Immature natural killer cell (primary cell): Measurements from ENCODE around the gene PLEKHH2. TPM values are rescaled to one million over a fixed set of nuclear protein-coding genes. Genes with fewer than 3 reads are reported as not detected.
"Not testable (repeated sequence)": the region's sequence is repeated elsewhere in the genome, so short reads cannot be mapped to it uniquely, and the experiment has no call there.

ENCODE experiments used
- DNase-seq, 3 donors: peaks; one replicate each; pipeline ENCODE4 v3.0.0; 2022; ENCODE audit warnings: mixed read lengths in 1 of 3
- H3K27ac Mint-ChIP-seq, 6 donors: one replicate each; pipeline ENCODE4 v1.8.0; 2020; ENCODE audit warnings: mixed read lengths in 6 of 6, mild to moderate bottlenecking in 5 of 6, inconsistent platforms in 4 of 6, moderate library complexity in 3 of 6
- H3K27me3 Mint-ChIP-seq, 3 donors: one replicate each; pipeline ENCODE4 v1.8.0; 2020 to 2021; ENCODE audit warnings: low read depth in 3 of 3, mild to moderate bottlenecking in 3 of 3, mixed read lengths in 3 of 3, moderate library complexity in 3 of 3, inconsistent platforms in 1 of 3
- H3K36me3 Mint-ChIP-seq, 3 donors: one replicate each; pipeline ENCODE4 v1.8.0; 2020; ENCODE audit warnings: mixed read lengths in 3 of 3, inconsistent platforms in 2 of 3, mild to moderate bottlenecking in 2 of 3
- H3K4me1 Mint-ChIP-seq, 2 donors: one replicate each; pipeline ENCODE4 v1.8.0; 2020; ENCODE audit warnings: inconsistent platforms in 2 of 2, mild to moderate bottlenecking in 2 of 2, mixed read lengths in 2 of 2, moderate library complexity in 1 of 2
- H3K4me3 Mint-ChIP-seq, 5 donors: one replicate each; pipeline ENCODE4 v1.8.0; 2020; ENCODE audit warnings: mild to moderate bottlenecking in 5 of 5, mixed read lengths in 5 of 5, inconsistent platforms in 3 of 5, moderate library complexity in 3 of 5
- H3K9me3 Mint-ChIP-seq, 6 donors: one replicate each; pipeline ENCODE4 v1.8.0; 2020; ENCODE audit warnings: mild to moderate bottlenecking in 6 of 6, mixed read lengths in 6 of 6, inconsistent platforms in 4 of 6, moderate library complexity in 3 of 6
- polyA plus RNA-seq, 3 donors: library from polyadenylated mRNA; unstranded; fragments of 300-500 nt; fragmentation: Illumina TruSeq; gene quantifications; one replicate each; pipeline ENCODE4 v1.2.3, GENCODE V29; 2021

PLEKHH2 gene
- polyA plus RNA-seq, 3 donors from 2014 or later, result not detected

DNA sequence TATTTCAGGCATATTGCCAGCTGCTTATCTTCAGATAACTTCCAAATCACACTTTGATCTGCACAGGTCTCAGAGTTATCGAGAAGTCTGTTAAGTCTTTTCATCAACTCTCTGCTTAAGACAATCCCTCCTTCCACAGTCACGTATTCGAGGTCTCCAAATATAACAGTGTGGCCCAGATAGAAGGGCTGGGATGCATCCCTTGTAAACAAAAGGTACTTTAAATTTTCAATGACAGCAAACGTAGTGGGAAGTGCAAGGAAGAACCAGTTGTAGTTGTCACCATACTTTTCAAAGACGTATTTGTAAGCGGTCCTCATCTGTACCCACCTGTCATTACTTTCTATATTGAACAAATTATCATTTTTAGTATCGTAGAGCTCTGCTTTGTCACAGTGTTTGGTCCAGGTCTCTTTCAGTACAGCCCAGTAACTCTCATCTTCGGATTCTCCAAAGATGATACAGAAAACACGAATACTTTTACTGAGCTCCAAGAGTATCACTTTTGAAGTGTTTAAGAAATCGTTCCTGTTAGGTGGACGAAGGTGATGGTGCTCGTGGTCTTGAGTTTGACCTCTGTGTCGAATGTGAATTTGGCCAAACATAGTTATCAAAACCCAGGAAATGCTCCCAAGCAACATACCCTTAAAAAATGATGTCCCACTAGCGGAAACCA is 38.7 kb downstream of the PLEKHH2 start:
- Mint-ChIP-seq H3K27me3 (peaks cover 2 to 8% (median 7%) of the 10 kb centered on the region in 3 donors), H3K9me3 (peaks cover 0 to 6% (median 0%) of the 10 kb centered on the region in 6 donors), H3K27ac (no peak overlapping the region), H3K36me3 (no peaks in the 10 kb centered on the region), H3K4me3 (peak overlapping the region in 3 of 5 donors; percentile 23 to 52 (median 38)), H3K4me1 (peaks cover 1 to 7% of the 10 kb centered on the region in 2 donors)
- DNase-seq, result no peak

DNA sequence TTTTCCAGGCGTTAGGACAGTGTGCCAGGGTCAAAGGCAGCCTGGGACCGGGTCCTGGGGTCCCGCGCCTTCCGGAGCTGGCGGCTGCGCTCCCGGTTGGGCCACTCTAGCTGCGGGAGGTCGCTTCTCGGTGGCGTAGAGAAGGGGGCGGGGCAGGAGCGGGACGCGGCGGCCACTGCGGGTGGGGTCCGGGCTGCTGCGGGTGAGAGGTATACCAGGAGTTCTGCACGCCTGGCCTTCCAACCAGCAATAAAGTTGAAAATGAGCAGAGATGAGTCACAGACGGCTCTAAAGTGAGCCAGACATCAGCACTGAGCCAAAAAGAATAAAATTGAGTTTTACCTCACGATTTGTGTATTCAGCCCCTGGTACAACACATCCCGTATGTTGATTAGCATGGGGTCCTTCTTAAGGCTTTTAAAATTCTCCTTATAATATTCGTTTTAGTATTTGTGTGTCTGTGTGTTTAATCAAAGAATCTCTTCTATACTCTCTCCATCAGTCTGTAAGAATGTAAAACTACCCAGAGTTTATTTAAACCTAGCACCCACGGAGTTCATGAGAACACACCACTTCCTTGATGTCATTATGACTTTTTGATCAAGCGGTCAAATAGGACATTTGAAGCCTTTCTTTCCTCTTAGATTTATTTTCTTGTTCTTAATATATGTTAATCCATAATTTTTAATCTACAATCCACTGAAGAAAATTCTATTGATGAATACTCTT is 39.4 kb downstream of the PLEKHH2 start, which contains the start of gene C1GALT1C1L:
Gene C1GALT1C1L (minus strand): TSS at position 108 of the 729 bp plus-strand sequence. CDS start 107 bp downstream, at position 1.
- no peaks in the 10 kb centered on the region for H3K36me3 Mint-ChIP-seq
- H3K4me3 Mint-ChIP-seq, result peak within 1 kb of the TSS; percentile 1 to 52 (median 26)
- no peak for DNase-seq
- H3K9me3 Mint-ChIP-seq, result peaks cover 0 to 6% (median 0%) of the 10 kb centered on the region in 6 donors
- peaks cover 1 to 7% of the 10 kb centered on the region in 2 donors for H3K4me1 Mint-ChIP-seq
- peaks cover 2 to 8% (median 7%) of the 10 kb centered on the region in 3 donors for H3K27me3 Mint-ChIP-seq
- no peak within 1 kb of the TSS for H3K27ac Mint-ChIP-seq

DNA sequence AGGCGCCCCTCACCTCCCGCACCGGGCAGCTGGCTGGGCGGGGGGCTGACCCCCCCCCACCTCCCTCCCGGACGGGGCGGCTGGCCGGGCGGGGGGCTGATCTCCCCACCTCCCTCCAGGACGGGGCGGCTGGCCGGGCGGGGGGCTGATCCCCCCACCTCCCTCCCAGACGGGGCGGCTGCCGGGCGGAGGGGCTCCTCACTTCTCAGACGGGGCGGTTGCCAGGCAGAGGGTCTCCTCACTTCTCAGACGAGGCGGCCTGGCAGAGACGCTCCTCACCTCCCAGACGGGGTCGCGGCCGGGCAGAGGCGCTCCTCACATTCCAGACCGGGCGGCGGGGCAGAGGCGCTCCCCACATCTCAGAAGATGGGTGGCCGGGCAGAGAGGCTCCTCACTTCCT is 40.7 kb downstream of the PLEKHH2 start:
- H3K36me3 Mint-ChIP-seq, H3K27ac Mint-ChIP-seq, H3K9me3 Mint-ChIP-seq, H3K27me3 Mint-ChIP-seq, DNase-seq, H3K4me1 Mint-ChIP-seq, H3K4me3 Mint-ChIP-seq: not testable (repeated sequence)

DNA sequence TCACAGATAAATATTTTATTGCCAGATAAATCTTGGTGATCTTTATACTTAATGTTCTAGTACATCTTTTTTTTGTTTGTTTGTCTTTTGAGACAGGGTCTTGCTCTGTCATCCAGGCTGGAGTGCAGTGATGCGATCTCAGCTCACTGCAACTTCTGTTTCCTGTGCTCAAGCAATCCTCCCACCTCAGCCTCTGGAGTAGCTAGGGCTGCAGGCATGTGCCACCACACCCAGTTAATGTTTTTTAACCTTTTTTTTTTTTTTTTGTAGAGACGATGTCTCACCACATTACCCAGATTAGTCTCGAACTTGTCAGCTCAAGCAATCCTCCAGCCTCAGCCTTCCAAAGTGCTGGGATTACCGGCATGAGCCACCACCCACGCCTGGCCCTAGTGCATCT is 48.3 kb downstream of the PLEKHH2 start:
- Mint-ChIP-seq H3K27me3 (peaks cover 3 to 24% (median 5%) of the 10 kb centered on the region in 3 donors), H3K9me3 (peaks cover 0 to 7% (median 0%) of the 10 kb centered on the region in 6 donors), H3K4me3 (no peak overlapping the region), H3K4me1 (no peaks in the 10 kb centered on the region), H3K36me3 (no peaks in the 10 kb centered on the region), H3K27ac (no peak overlapping the region)
- DNase-seq, result no peak

DNA sequence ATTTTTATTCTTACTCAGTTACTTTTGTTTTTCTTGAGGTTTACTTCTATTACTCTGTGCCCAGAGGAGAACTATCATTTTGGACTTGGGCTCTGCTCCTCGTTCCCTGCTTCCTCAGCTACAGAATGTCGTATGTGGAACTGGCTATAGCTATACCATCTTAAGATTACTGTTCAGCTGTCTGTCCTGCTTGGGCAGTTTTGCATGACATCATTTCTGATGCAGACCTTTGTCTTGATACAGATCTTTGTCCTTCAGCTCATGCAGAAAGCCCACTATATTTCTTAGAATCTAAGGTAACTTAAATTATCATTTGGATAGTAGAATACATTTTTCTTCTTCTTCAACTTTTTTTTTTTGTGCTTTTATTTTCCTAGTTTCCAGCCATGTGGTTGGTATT is 52.9 kb downstream of the PLEKHH2 start:
- Mint-ChIP-seq H3K27ac (no peak overlapping the region), H3K4me1 (no peaks in the 10 kb centered on the region), H3K36me3 (no peaks in the 10 kb centered on the region)

DNA sequence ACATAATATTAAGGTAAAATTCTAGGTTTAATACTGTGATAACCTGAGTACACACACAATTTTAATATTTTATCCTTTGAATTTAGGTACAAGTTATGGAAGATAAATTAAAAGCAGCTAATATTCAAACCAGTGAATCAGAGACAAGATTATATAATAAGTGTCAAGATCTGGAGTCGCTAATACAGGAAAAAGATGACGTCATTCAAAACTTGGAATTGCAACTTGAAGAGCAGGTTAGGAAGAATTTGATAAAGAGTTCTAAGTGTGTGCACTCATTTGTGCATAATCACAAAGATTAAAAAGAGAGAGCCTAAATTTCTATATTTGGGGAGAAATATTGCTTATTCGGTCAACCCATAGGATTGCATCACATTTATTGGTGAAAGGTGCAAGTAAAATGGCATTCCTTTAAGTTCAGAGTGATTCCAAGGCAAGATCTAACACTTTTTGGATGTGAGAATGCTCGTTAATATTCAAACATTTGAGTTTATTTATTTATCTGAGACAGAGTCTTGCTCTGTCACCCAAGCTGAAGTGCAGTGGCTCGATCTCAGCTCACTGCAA is 55.5 kb downstream of the PLEKHH2 start:
- H3K4me3 Mint-ChIP-seq, result no peak overlapping the region
- H3K9me3 Mint-ChIP-seq, result no peaks in the 10 kb centered on the region
- no peaks in the 10 kb centered on the region for H3K36me3 Mint-ChIP-seq
- no peak overlapping the region for H3K27ac Mint-ChIP-seq
- no peak for DNase-seq
- peaks cover 5 to 27% (median 5%) of the 10 kb centered on the region in 3 donors for H3K27me3 Mint-ChIP-seq
- H3K4me1 Mint-ChIP-seq, result no peaks in the 10 kb centered on the region

More for the DNA sequence above, 52.9 kb downstream of the PLEKHH2 start:
- Mint-ChIP-seq H3K4me3 (no peak overlapping the region), H3K9me3 (peaks cover 0 to 1% (median 0%) of the 10 kb centered on the region in 6 donors), H3K27me3 (peaks cover 3 to 33% (median 8%) of the 10 kb centered on the region in 3 donors)
- DNase-seq, result no peak

DNA sequence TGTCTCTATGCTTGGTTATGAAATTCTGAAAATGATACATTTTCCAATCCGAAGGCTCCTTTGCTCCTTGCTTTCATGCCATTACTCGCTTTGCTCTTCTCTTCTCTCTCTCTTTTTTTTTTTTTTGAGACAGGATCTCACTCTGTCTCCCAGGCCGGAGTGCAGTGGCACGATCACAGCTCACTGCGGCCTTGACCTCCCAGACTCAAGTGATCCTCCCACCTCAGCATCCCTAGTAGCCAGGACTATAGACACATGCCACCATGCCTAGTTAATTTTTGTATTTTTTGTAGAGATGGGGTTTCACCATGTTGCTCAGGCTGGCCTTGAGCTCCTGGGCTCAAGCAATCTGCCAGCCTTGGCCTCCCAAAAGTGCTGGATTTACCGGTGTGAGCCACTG is 61.1 kb downstream of the PLEKHH2 start:
- H3K27ac Mint-ChIP-seq, H3K4me3 Mint-ChIP-seq: not testable (repeated sequence)

DNA sequence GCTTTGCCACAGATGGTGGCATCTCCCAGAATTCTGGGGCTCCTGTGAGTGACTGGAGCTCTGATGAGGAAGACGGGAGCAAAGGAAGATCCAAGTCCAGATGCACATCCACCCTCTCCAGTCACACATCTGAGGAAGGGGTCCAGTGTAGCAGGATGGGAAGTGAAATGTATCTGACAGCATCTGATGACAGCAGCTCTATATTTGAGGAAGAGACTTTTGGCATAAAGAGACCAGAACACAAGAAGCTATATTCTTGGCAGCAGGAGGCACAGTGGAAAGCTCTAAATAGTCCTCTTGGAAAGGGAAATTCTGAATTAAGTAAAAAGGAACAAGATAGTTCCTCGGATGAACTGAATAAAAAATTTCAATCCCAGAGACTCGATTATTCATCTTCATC is 62.7 kb downstream of the PLEKHH2 start:
- Mint-ChIP-seq H3K27ac (no peak overlapping the region), H3K36me3 (no peaks in the 10 kb centered on the region)

More for the DNA sequence above, 61.1 kb downstream of the PLEKHH2 start:
- H3K36me3 Mint-ChIP-seq, H3K4me1 Mint-ChIP-seq, H3K9me3 Mint-ChIP-seq, DNase-seq: not testable (repeated sequence)
- peaks cover 2 to 17% (median 11%) of the 10 kb centered on the region in 3 donors for H3K27me3 Mint-ChIP-seq

DNA sequence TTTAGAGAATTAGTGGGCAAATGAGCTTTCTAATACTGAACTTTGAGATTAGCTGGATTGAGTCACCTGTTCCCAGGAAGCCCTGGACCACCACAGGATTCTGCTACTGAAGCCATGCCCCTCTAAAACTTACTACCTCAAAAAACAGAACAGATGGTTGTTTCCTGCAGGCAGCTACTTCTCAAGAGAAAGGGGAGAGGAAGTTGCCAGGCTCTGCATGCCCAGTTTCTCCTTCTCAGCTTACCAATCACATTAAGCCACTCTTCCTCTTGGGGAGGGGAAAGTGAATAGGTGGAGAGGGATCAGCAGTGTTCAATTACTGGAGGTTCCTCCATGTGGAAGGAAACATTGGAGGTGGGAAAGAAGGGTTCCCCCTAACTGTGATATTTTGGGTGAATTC is 64.1 kb downstream of the PLEKHH2 start:
- no peak overlapping the region for H3K4me3 Mint-ChIP-seq
- DNase-seq, result no peak
- H3K27ac Mint-ChIP-seq, result no peak overlapping the region
- H3K36me3 Mint-ChIP-seq, result no peaks in the 10 kb centered on the region
- H3K9me3 Mint-ChIP-seq, result no peaks in the 10 kb centered on the region
- peaks cover 0 to 17% (median 11%) of the 10 kb centered on the region in 3 donors for H3K27me3 Mint-ChIP-seq
- H3K4me1 Mint-ChIP-seq, result no peaks in the 10 kb centered on the region

More for the DNA sequence above, 62.7 kb downstream of the PLEKHH2 start:
- Mint-ChIP-seq H3K4me3 (no peak overlapping the region), H3K9me3 (no peaks in the 10 kb centered on the region), H3K27me3 (peaks cover 0 to 17% (median 9%) of the 10 kb centered on the region in 3 donors), H3K4me1 (no peaks in the 10 kb centered on the region)
- no peak for DNase-seq

DNA sequence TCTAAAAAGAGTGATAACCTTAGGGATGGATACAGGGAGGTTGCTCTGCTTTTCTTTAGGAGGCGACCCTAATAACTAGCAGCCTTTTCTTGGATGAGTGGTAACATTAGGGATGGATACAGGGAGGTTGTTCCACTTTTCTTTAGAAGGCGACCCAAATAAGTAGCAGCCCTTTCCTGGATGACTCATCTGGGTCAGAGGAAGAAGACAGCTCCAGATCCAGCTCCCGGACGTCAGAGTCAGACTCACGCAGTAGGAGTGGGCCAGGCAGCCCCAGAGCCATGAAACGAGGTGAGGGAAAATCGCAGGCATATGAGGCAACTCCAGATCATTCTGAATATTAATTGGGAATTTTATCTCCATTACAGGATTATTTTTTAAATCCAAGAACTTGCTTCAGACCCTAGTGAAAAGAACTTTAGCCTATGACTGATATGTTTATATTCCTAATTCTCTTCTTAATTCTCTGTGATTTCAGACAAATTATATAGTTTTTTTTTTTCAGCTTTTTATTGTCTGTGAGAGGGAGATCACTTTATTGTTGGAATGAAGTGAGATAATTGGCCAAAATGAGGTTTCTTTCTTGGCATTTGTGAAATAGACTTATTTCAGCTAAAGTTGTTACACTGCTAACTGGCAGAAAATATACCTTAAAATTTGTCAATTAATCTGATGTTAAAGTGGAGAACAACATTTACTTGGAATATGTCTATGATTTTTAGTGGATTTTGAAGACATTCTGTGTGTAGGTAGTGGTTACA is 70.4 kb downstream of the PLEKHH2 start:
- no peaks in the 10 kb centered on the region for H3K4me1 Mint-ChIP-seq
- H3K9me3 Mint-ChIP-seq, result no peaks in the 10 kb centered on the region
- no peaks in the 10 kb centered on the region for H3K36me3 Mint-ChIP-seq
- no peak for DNase-seq
- peaks cover 2 to 21% (median 14%) of the 10 kb centered on the region in 3 donors for H3K27me3 Mint-ChIP-seq
- no peak overlapping the region for H3K4me3 Mint-ChIP-seq
- no peak overlapping the region for H3K27ac Mint-ChIP-seq

DNA sequence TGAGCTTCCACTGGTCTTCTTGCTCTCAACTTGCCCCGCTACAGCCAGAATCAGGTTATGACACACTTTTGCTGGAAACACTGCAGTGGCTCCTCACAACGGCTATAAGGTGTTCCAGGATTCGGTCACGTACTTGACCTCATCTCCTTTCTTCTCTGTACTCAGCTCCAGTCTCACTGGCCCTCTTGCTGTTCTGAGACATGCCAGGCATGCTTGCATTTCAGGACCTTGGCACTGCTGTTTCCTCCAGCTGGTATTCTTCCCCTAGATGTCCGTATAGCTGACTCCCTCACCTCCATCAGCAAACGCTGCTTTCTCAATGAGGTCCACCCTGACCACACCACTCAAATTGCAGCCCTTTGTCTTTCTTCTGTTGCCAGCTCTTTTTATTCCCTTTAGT is 71.1 kb downstream of the PLEKHH2 start:
- no peak overlapping the region for H3K27ac Mint-ChIP-seq
- H3K27me3 Mint-ChIP-seq, result peaks cover 3 to 16% (median 9%) of the 10 kb centered on the region in 3 donors
- no peak for DNase-seq
- no peak overlapping the region for H3K4me3 Mint-ChIP-seq
- no peaks in the 10 kb centered on the region for H3K36me3 Mint-ChIP-seq
- no peaks in the 10 kb centered on the region for H3K9me3 Mint-ChIP-seq
- no peaks in the 10 kb centered on the region for H3K4me1 Mint-ChIP-seq

DNA sequence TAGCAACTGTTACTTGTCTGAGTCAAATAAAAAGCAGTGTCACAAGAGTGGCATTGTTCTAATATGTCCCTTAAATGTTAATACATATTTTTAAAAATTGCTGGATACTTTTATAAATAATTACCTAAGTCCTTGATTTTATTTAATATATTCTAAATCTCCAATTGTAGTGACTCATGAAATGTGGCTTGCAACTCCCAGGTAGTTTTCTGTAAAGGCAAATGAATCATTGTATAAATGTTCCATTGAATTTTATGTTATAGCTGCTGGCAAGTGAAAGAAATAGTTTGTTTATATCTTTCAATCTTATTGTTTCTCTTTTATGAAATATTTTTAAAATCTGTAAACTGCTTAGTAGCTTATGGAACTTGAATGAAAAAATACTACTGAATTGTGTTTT is 71.8 kb downstream of the PLEKHH2 start:
- DNase-seq, result no peak
- no peak overlapping the region for H3K27ac Mint-ChIP-seq
- no peak overlapping the region for H3K4me3 Mint-ChIP-seq
- H3K36me3 Mint-ChIP-seq, result no peaks in the 10 kb centered on the region
- H3K4me1 Mint-ChIP-seq, result no peaks in the 10 kb centered on the region
- peaks cover 3 to 16% (median 9%) of the 10 kb centered on the region in 3 donors for H3K27me3 Mint-ChIP-seq
- no peaks in the 10 kb centered on the region for H3K9me3 Mint-ChIP-seq

DNA sequence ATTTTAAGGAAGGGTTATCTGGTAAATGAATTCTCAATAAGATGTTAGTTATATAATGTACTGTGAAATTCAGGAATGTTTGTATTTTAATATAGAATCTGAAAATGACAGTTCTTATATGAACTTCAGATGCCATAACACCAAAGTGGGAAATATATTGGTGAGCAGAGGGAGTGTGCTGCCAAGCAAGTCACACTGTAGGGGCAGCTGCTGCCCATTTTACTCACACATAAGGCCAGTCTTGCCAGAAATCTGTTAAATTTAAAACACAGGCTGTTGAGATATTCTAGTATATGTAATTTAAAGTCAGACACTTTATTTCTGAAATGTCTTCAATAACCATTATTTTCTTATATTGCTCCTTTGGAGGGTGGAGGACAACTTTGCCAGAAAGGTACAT is 73.8 kb downstream of the PLEKHH2 start:
- Mint-ChIP-seq H3K4me1 (no peaks in the 10 kb centered on the region), H3K36me3 (no peaks in the 10 kb centered on the region), H3K4me3 (no peak overlapping the region), H3K27me3 (peaks cover 6 to 16% (median 13%) of the 10 kb centered on the region in 3 donors), H3K27ac (no peak overlapping the region), H3K9me3 (no peaks in the 10 kb centered on the region)
- no peak for DNase-seq
